ENCODE data around the gene SLC43A1. TPM values are rescaled to one million over a fixed set of nuclear protein-coding genes. Genes with fewer than 3 reads are reported as not detected.

Gene SLC43A1
- total and polyA plus RNA-seq, 8 donors, result 11.7 to 25.3 (median 18.0) TPM

DNA sequence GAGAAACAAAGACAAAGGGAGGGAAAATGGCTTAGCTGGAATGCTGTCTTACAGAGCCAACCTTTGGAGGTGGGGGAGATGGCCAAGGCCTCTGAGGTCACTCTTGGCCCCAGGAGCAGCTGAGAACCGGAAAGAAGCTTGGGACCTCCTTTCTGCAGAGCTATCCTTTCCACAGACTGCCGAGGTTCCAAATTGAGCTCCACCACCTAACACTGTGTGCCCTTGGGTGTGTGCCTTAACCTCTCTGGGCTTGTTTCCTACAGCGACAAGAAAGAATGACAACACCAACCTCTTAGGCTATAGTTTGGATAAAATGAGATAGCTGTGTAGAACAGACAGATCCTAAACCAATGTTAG, 32.0 kb downstream of the SLC43A1 start:
- no peaks in the 10 kb centered on the region for H3K9me3 ChIP-seq
- H3K4me3 ChIP-seq, result no peak overlapping the region
- DNase-seq (no peak), ATAC-seq (no peak)
- intact Hi-C loops (cut with DNase I), result loop anchor here in 1 of 2 donors (5.0 kb wide), 1 partner anchor 136 kb away; no protein-coding TSS in a partner anchor
- H3K27me3 ChIP-seq, result peaks cover 5 to 33% of the 10 kb centered on the region in 2 donors
- H3K27ac ChIP-seq, result no peak overlapping the region
- peaks cover 12 to 44% of the 10 kb centered on the region in 2 donors for H3K4me1 ChIP-seq
- TF ChIP-seq, protein P1, sequence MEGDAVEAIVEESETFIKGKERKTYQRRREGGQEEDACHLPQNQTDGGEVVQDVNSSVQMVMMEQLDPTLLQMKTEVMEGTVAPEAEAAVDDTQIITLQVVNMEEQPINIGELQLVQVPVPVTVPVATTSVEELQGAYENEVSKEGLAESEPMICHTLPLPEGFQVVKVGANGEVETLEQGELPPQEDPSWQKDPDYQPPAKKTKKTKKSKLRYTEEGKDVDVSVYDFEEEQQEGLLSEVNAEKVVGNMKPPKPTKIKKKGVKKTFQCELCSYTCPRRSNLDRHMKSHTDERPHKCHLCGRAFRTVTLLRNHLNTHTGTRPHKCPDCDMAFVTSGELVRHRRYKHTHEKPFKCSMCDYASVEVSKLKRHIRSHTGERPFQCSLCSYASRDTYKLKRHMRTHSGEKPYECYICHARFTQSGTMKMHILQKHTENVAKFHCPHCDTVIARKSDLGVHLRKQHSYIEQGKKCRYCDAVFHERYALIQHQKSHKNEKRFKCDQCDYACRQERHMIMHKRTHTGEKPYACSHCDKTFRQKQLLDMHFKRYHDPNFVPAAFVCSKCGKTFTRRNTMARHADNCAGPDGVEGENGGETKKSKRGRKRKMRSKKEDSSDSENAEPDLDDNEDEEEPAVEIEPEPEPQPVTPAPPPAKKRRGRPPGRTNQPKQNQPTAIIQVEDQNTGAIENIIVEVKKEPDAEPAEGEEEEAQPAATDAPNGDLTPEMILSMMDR (IDR thresholded peaks at IDR 0.05), result no peak
- peaks cover 0 to 43% of the 10 kb centered on the region in 2 donors for H3K36me3 ChIP-seq

DNA sequence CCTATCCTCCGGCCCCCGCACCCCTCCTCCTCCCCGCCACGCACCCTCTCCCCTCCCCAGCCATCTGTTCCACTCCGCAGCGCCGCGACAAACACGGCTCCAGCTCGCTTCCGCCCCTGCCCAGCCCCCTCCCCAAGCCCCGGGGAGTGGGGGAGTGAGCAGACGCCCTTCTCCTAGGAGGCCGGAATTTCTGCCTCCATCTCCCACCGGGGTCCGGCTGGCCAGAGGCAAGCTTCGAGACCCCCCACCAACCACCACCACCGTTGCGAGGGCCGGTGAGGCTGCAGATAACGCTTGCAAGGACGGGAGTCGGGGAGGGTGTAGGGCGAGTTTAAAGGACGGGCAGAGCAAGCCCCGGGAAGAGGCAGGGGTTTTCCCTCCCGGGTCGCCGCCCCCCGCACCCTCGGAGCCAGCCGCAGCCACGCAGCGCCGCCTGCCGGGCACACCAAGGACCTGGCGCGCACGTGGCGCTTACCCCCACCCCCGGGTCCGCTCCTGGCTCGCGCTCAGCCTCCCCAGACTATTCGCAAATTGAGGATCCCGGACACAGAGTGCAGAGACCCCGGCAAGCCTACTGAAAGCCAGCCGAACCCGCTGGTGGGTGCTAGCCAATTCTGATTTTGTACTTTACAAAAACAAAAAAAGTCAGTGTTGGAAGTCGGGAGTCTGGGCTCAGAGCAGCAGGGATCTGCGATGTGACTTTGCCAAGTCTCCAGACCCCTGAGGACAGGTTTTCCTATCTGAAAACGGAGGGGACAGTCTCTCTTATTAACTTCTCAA, 32.5 kb downstream of the SLC43A1 start:
- TF ChIP-seq, protein P1 (IDR thresholded peaks at IDR 0.05), result peak; percentile 49 to 61
- no peaks in the 10 kb centered on the region for H3K9me3 ChIP-seq
- peak overlapping the region in 1 of 2 donors; percentile 7 for H3K4me3 ChIP-seq
- DNase-seq (peak in 2 of 4 donors; percentile 64 to 91), ATAC-seq (peak; percentile 69)
- peaks cover 0 to 38% of the 10 kb centered on the region in 2 donors for H3K36me3 ChIP-seq
- H3K27ac ChIP-seq, result no peak overlapping the region
- H3K27me3 ChIP-seq, result peaks cover 5 to 33% of the 10 kb centered on the region in 2 donors
- intact Hi-C loops (cut with DNase I), result loop anchor here in 1 of 2 donors (5.0 kb wide), 1 partner anchor 136 kb away; no protein-coding TSS in a partner anchor
- H3K4me1 ChIP-seq, result peaks cover 12 to 44% of the 10 kb centered on the region in 2 donors

DNA sequence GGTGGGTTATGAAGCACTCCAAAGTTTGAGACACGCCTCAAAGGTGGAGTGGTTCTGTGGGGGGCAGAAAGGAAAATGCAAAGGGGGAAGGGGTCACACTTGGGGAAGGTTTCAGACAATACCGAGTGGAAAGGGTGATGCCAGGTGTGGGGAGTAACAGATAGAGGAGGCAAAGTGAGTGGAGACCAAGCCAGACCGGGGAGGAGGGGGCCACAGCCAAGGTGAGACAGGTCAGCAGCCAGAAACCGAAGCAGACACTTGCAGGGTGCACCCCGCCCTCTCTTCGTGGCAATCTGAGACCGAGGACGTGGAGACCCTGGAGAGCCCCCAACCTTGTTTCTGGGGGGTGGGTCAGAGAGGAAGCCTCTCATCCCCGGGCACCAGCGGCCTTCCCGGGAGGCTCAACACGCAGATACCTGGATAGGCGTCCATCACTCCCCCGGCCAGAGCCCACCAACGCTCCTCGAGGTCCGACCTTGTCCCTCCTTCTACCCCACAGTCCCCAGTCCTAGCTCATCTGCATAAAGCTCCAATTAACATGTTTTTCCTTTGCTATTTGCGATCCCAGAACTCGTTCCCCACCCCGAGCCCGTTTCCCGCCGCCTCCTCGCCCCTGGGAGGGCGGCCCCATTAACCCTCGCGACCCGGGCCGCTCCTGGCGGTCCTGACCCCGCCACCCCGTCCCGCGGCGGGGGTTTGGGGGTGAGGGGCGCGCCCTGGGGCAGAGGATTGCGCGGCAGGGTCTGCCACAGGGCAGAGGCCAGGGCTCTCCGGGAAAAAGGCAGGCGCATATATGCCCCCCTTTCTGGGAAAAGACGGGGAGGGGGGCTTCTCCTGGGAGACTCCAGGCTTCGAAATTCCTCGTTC, 33.4 kb downstream of the SLC43A1 start:
- DNase-seq (peak in 1 of 4 donors; percentile 69), ATAC-seq (no peak)
- no peak overlapping the region for H3K27ac ChIP-seq
- intact Hi-C loops (cut with DNase I), result loop anchor here in 1 of 2 donors (5.0 kb wide), 1 partner anchor 135 kb away; no protein-coding TSS in a partner anchor
- TF ChIP-seq, protein P1 (IDR thresholded peaks at IDR 0.05), result no peak
- H3K4me1 ChIP-seq, result peaks cover 12 to 49% of the 10 kb centered on the region in 2 donors
- peaks cover 0 to 29% of the 10 kb centered on the region in 2 donors for H3K36me3 ChIP-seq
- no peaks in the 10 kb centered on the region for H3K9me3 ChIP-seq
- H3K4me3 ChIP-seq, result no peak overlapping the region
- H3K27me3 ChIP-seq, result peaks cover 5 to 38% of the 10 kb centered on the region in 2 donors

DNA sequence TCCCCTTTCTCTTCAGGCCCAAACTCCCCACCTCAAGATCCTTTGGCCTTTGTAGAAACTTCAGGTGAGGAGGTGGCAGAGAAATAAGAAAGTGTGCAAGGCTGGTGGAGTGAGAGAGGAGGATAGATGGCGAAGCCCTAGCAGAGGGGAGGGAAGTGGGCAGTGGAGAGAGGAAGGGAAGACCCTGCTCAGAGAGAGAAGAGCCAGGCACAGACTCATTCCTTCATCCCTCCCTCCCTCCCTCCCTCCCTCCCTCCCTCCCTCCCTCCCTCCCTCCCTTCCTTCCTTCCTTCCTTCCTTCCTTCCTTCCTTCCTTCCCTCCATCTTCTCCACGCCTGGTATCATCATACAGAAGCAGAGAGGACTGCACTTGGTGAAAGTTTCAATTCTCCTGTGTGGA, 34.2 kb downstream of the SLC43A1 start:
- Histone ChIP-seq H3K4me1 (peaks cover 15 to 58% of the 10 kb centered on the region in 2 donors), H3K27ac (no peak overlapping the region), H3K4me3 (no peak overlapping the region), H3K36me3 (peaks cover 0 to 24% of the 10 kb centered on the region in 2 donors), H3K27me3 (peaks cover 5 to 47% of the 10 kb centered on the region in 2 donors), H3K9me3 (no peaks in the 10 kb centered on the region)
- TF ChIP-seq, protein P1 (IDR thresholded peaks at IDR 0.05), result no peak
- ATAC-seq (no peak), DNase-seq (no peak)
- intact Hi-C loops (cut with DNase I), result loop anchor here in 1 of 2 donors (5.0 kb wide), 1 partner anchor 134 kb away; no protein-coding TSS in a partner anchor

Measured in left lung (tissue), 10 donors.